BLaER1 treated with 17β-estradiol and CSF1 and Interleukin-3, amounts not matched to agents 10 nM and 100 nM (cell line): Measurements from ENCODE around the gene KIF25.
A peak's percentile ranks its signal among the peaks of the same experiment; 100 is the strongest.

ENCODE experiments used
- H3K27ac ChIP-seq, 11 experiments: shearing (Covaris generic); formaldehyde crosslinking; 2 replicates each; pipeline ENCODE4 v1.8.1; 2022
- H3K27me3 ChIP-seq, 11 experiments: shearing (Covaris generic); formaldehyde crosslinking; 2 replicates each; pipeline ENCODE4 v1.8.1; 2022
- H3K36me3 ChIP-seq, 11 experiments: shearing (Covaris generic); formaldehyde crosslinking; 2 replicates each; pipeline ENCODE4 v1.8.1; 2022
- H3K4me1 ChIP-seq, 10 experiments: shearing (Covaris generic); formaldehyde crosslinking; 2 replicates each; pipeline ENCODE4 v1.8.1; 2022
- H3K4me2 ChIP-seq, 11 experiments: shearing (Covaris generic); formaldehyde crosslinking; 2 replicates each; pipeline ENCODE4 v1.8.1; 2022
- H3K4me3 ChIP-seq, 10 experiments: shearing (Covaris generic); formaldehyde crosslinking; 2 replicates each; pipeline ENCODE4 v1.8.1; 2022
- H3K9ac ChIP-seq, 11 experiments: shearing (Covaris generic); formaldehyde crosslinking; 2 replicates each; pipeline ENCODE4 v1.8.1; 2022
- H3K9me3 ChIP-seq, 11 experiments: shearing (Covaris generic); formaldehyde crosslinking; replicated peaks in 1 of 11; 2 replicates each; pipeline ENCODE4 v1.8.1; 2022
- H4K20me1 ChIP-seq, 11 experiments: shearing (Covaris generic); formaldehyde crosslinking; 2 replicates each; pipeline ENCODE4 v1.8.1; 2022
- Cebpa-rat ChIP-seq, 11 experiments: shearing (Covaris generic); IDR thresholded peaks; 2 replicates each; pipeline ENCODE4 v1.8.1; 2022

The KIF25 gene

GRCh38 chr6:168040856-168041496 lies 43.5 kb downstream of the KIF25 start:
- H3K27me3 ChIP-seq, result peaks cover 0 to 28% (median 0%) of the 10 kb centered on the region in 11 experiments; a peak in 7 of 22 replicates
- H3K9me3 ChIP-seq, result peaks cover 42 to 51% (median 44%) of the 10 kb centered on the region in 11 experiments
- no peak for TF ChIP-seq Cebpa-rat (IDR thresholded peaks at IDR 0.05)

GRCh38 chr6:168041928-168042327 lies 44.5 kb downstream of the KIF25 start:
- no peak for TF ChIP-seq Cebpa-rat (IDR thresholded peaks at IDR 0.05)
- Histone ChIP-seq H3K36me3 (peaks cover 0 to 33% (median 10%) of the 10 kb centered on the region in 11 experiments; a peak in 14 of 22 replicates), H3K4me2 (peak overlapping the region; percentile 16 to 96 (median 83)), H3K27ac (peak overlapping the region in 5 of 11 experiments; percentile 21 to 65 (median 44); a peak in 8 of 22 replicates), H3K9me3 (peaks cover 42 to 49% (median 44%) of the 10 kb centered on the region in 11 experiments), H3K4me3 (peak overlapping the region in 2 of 10 experiments; percentile 2 to 7; a peak in 3 of 20 replicates), H3K9ac (peak overlapping the region in 5 of 11 experiments; percentile 0 to 53 (median 39); a peak in 5 of 22 replicates), H4K20me1 (no peaks in the 10 kb centered on the region), H3K27me3 (peaks cover 0 to 28% (median 0%) of the 10 kb centered on the region in 11 experiments; a peak in 7 of 22 replicates), H3K4me1 (peaks cover 42 to 62% (median 56%) of the 10 kb centered on the region in 10 experiments)

More at GRCh38 chr6:168040856-168041496, 43.5 kb downstream of the KIF25 start:
- no peak overlapping the region for H3K9ac ChIP-seq
- H3K4me2 ChIP-seq, result peak overlapping the region in 8 of 11 experiments; percentile 2 to 96 (median 82); a peak in 13 of 22 replicates
- peaks cover 50 to 61% (median 59%) of the 10 kb centered on the region in 10 experiments for H3K4me1 ChIP-seq
- peak overlapping the region in 4 of 11 experiments; percentile 24 to 65 (median 41); a peak in 3 of 22 replicates for H3K27ac ChIP-seq
- H3K4me3 ChIP-seq, result 0 out of 20 replicates have a peak overlapping the region, but pooled peaks of 1 of the 10 experiments have one; percentile 42
- H3K36me3 ChIP-seq, result peaks cover 0 to 33% (median 10%) of the 10 kb centered on the region in 11 experiments; a peak in 14 of 22 replicates
- H4K20me1 ChIP-seq, result no peaks in the 10 kb centered on the region

- Histone ChIP-seq H3K27ac (peak overlapping the region in 7 of 11 experiments; percentile 12 to 65 (median 38); a peak in 12 of 22 replicates), H3K36me3 (peaks cover 0 to 33% (median 10%) of the 10 kb centered on the region in 11 experiments; a peak in 14 of 22 replicates), H3K9ac (peak overlapping the region in 7 of 11 experiments; percentile 10 to 53 (median 41); a peak in 13 of 22 replicates), H3K27me3 (peaks cover 0 to 28% (median 0%) of the 10 kb centered on the region in 11 experiments; a peak in 7 of 22 replicates), H3K4me1 (peaks cover 39 to 62% (median 56%) of the 10 kb centered on the region in 10 experiments), H3K9me3 (peaks cover 36 to 43% (median 38%) of the 10 kb centered on the region in 11 experiments), H3K4me2 (peak overlapping the region; percentile 46 to 96 (median 83)), H4K20me1 (no peaks in the 10 kb centered on the region), H3K4me3 (peak overlapping the region in 3 of 10 experiments; percentile 2 to 8 (median 7); a peak in 4 of 20 replicates)
- no peak for TF ChIP-seq Cebpa-rat (IDR thresholded peaks at IDR 0.05)
Measured at GRCh38 chr6:168042426-168043192, 45.1 kb downstream of the KIF25 start.

- H3K9ac ChIP-seq, result peak overlapping the region in 8 of 11 experiments; percentile 10 to 53 (median 40); a peak in 14 of 22 replicates
- H3K4me1 ChIP-seq, result peaks cover 39 to 68% (median 58%) of the 10 kb centered on the region in 10 experiments
- H3K9me3 ChIP-seq, result peaks cover 29 to 36% (median 30%) of the 10 kb centered on the region in 11 experiments
- TF ChIP-seq Cebpa-rat (IDR thresholded peaks at IDR 0.05), result no peak
- H3K27ac ChIP-seq, result peak overlapping the region in 8 of 11 experiments; percentile 12 to 65 (median 45); a peak in 12 of 22 replicates
- H3K27me3 ChIP-seq, result peaks cover 0 to 28% (median 0%) of the 10 kb centered on the region in 11 experiments; a peak in 7 of 22 replicates
- H3K4me2 ChIP-seq, result peak overlapping the region; percentile 46 to 96 (median 83)
- no peak overlapping the region; a peak in 2 of 20 replicates for H3K4me3 ChIP-seq
- peaks cover 0 to 29% (median 10%) of the 10 kb centered on the region in 11 experiments; a peak in 14 of 22 replicates for H3K36me3 ChIP-seq
- H4K20me1 ChIP-seq, result no peaks in the 10 kb centered on the region
Measured at GRCh38 chr6:168043193-168043847, 45.8 kb downstream of the KIF25 start.

- H4K20me1 ChIP-seq, result no peaks in the 10 kb centered on the region
- peaks cover 0 to 28% (median 0%) of the 10 kb centered on the region in 11 experiments; a peak in 7 of 22 replicates for H3K27me3 ChIP-seq
- peaks cover 23 to 30% (median 24%) of the 10 kb centered on the region in 11 experiments for H3K9me3 ChIP-seq
- peaks cover 39 to 71% (median 64%) of the 10 kb centered on the region in 10 experiments for H3K4me1 ChIP-seq
- H3K9ac ChIP-seq, result peak overlapping the region in 7 of 11 experiments; percentile 10 to 53 (median 41); a peak in 10 of 22 replicates
- peak overlapping the region; percentile 46 to 96 (median 83) for H3K4me2 ChIP-seq
- TF ChIP-seq Cebpa-rat (IDR thresholded peaks at IDR 0.05), result no peak
- H3K27ac ChIP-seq, result peak overlapping the region in 8 of 11 experiments; percentile 12 to 65 (median 45); a peak in 10 of 22 replicates
- H3K36me3 ChIP-seq, result peaks cover 0 to 23% (median 10%) of the 10 kb centered on the region in 11 experiments; a peak in 13 of 22 replicates
- H3K4me3 ChIP-seq, result no peak overlapping the region
Measured at GRCh38 chr6:168043848-168044415, 46.5 kb downstream of the KIF25 start.

- Histone ChIP-seq H3K4me1 (peaks cover 39 to 78% (median 71%) of the 10 kb centered on the region in 10 experiments), H3K36me3 (peaks cover 0 to 16% (median 5%) of the 10 kb centered on the region in 11 experiments; a peak in 10 of 22 replicates), H3K27ac (peak overlapping the region in 4 of 11 experiments; percentile 32 to 65 (median 51); a peak in 5 of 22 replicates), H3K9ac (peak overlapping the region in 4 of 11 experiments; percentile 1 to 41 (median 20); a peak in 3 of 22 replicates), H3K4me3 (no peak overlapping the region), H4K20me1 (no peaks in the 10 kb centered on the region), H3K4me2 (peak overlapping the region; percentile 46 to 96 (median 83); a peak in 21 of 22 replicates), H3K27me3 (peaks cover 0 to 32% (median 0%) of the 10 kb centered on the region in 11 experiments; a peak in 7 of 22 replicates), H3K9me3 (peaks cover 16 to 23% (median 17%) of the 10 kb centered on the region in 11 experiments)
- no peak for TF ChIP-seq Cebpa-rat (IDR thresholded peaks at IDR 0.05)
Measured at GRCh38 chr6:168044521-168045130, 47.2 kb downstream of the KIF25 start.

GRCh38 chr6:168045141-168045691 lies 47.7 kb downstream of the KIF25 start:
- TF ChIP-seq Cebpa-rat (IDR thresholded peaks at IDR 0.05), result no peak
- H3K4me2 ChIP-seq, result peak overlapping the region; percentile 17 to 96 (median 83); a peak in 21 of 22 replicates

More at GRCh38 chr6:168045141-168045691, 47.7 kb downstream of the KIF25 start:
- Histone ChIP-seq H3K4me3 (no peak overlapping the region), H3K27ac (peak overlapping the region in 7 of 11 experiments; percentile 6 to 65 (median 32); a peak in 8 of 22 replicates), H3K4me1 (peaks cover 45 to 84% (median 77%) of the 10 kb centered on the region in 10 experiments), H3K9me3 (peaks cover 10 to 17% (median 12%) of the 10 kb centered on the region in 11 experiments), H3K9ac (peak overlapping the region in 7 of 11 experiments; percentile 1 to 41 (median 20); a peak in 5 of 22 replicates), H4K20me1 (no peaks in the 10 kb centered on the region), H3K36me3 (peaks cover 0 to 10% (median 0%) of the 10 kb centered on the region in 11 experiments; a peak in 6 of 22 replicates), H3K27me3 (peaks cover 0 to 38% (median 0%) of the 10 kb centered on the region in 11 experiments; a peak in 7 of 22 replicates)
